SK-N-MC (cell line): Measurements from ENCODE around the gene PRKN.

Experiments
- EZH2 ChIP-seq: fragments of 200-600 bp; sonication (generic); IDR thresholded peaks from one replicate; pipeline ENCODE4 v1.6.1; 2017; ENCODE audit warnings: antibody characterized with exemption
- FOXP2 ChIP-seq: optimal IDR thresholded peaks from 2 replicates; pipeline ENCODE3; 2011; ENCODE audit warnings: mild to moderate bottlenecking, moderate library complexity; ENCODE audit not compliant: insufficient read depth; ENCODE audit errors: extremely low read length, control extremely low read depth
- POLR2AphosphoS5 ChIP-seq: IDR thresholded peaks from 2 replicates; pipeline ENCODE4 v1.6.1; 2012; ENCODE audit warnings: mild to moderate bottlenecking, low read depth, low read length, borderline replicate concordance

DNA sequence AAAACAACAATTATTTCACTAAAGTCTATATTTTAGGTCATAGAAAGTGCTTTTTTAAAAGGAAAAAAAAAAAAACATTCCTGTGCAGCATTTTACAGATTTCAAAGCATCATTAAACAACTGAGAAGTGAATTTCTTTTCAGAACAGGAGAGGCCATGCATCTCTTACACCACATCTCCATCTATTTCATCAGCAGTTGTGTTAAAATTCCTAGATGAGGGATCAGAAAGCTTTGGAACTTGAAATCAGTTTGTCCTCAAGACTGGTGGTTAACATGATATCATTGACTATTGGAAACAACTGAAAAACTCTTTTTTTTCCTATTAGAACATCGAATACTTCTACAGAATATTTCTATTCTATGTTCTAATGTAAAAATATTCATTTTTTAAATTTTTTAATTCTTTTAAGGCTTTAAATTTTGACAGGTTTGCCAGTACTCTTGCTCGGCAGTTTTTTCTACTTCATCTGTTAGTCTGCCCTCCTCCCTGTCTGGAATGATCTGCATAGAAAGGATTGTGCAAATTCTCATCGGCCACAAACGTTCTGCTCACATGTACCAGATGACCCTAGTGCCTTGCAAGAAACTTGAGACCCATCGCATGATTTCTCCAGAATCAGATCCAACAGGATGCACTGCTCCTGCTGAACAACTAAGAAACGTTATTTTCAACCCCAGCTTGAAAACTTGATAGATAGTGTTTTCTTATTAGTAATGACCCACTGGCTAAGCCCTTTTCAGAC is 1042.7 kb downstream of the PRKN start:
- TF ChIP-seq EZH2 (no peak), POLR2AphosphoS5 (no peak), FOXP2 (no peak)
